ENCODE measurements around the gene DNM3.

- TF ChIP-seq, protein P1, sequence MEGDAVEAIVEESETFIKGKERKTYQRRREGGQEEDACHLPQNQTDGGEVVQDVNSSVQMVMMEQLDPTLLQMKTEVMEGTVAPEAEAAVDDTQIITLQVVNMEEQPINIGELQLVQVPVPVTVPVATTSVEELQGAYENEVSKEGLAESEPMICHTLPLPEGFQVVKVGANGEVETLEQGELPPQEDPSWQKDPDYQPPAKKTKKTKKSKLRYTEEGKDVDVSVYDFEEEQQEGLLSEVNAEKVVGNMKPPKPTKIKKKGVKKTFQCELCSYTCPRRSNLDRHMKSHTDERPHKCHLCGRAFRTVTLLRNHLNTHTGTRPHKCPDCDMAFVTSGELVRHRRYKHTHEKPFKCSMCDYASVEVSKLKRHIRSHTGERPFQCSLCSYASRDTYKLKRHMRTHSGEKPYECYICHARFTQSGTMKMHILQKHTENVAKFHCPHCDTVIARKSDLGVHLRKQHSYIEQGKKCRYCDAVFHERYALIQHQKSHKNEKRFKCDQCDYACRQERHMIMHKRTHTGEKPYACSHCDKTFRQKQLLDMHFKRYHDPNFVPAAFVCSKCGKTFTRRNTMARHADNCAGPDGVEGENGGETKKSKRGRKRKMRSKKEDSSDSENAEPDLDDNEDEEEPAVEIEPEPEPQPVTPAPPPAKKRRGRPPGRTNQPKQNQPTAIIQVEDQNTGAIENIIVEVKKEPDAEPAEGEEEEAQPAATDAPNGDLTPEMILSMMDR (IDR thresholded peaks at IDR 0.05): no peak
- no peak for TF ChIP-seq EZH2 (IDR thresholded peaks at IDR 0.05)
Measured at GRCh38 chr1:172344444-172344843, 503.1 kb downstream of the DNM3 start.

All from neural progenitor cell (in vitro differentiated cells).